Esophagus muscularis mucosa (tissue), 4 donors: ENCODE data around the gene RENBP. TPM values are rescaled to one million over a fixed set of nuclear protein-coding genes. Genes with fewer than 3 reads are reported as not detected.

Experiments used
- DNase-seq: peaks from one replicate; pipeline ENCODE4 v3.0.0-alpha.2; 2017; ENCODE audit errors: extremely low spot score
- H3K27ac ChIP-seq, 4 donors: fragments of 200-600 bp; sonication (generic); replicated peaks in 1 of 4; 1 replicate in 3 of 4; 2 replicates in 1 of 4; pipeline ENCODE4 v1.5.1; 2016 to 2019; ENCODE audit warnings: mild to moderate bottlenecking in 1 of 4
- H3K27me3 ChIP-seq, 4 donors: fragments of 200-600 bp; sonication (generic); one replicate each; pipeline versions ENCODE4 v1.5.1 to v1.6.0; 2016 to 2019
- H3K36me3 ChIP-seq, 4 donors: fragments of 200-600 bp; sonication (generic); one replicate each; pipeline ENCODE4 v1.5.1; 2016 to 2019
- H3K4me1 ChIP-seq, 4 donors: fragments of 200-600 bp; sonication (generic); one replicate each; pipeline ENCODE4 v1.5.1; 2016 to 2019
- H3K4me3 ChIP-seq, 4 donors: fragments of 200-600 bp; sonication (generic); 1 replicate in 2 of 4; 2 replicates in 2 of 4; pipeline ENCODE4 v1.5.1; 2016 to 2019; ENCODE audit warnings: mild to moderate bottlenecking in 4 of 4, moderate library complexity in 1 of 4
- H3K9me3 ChIP-seq, 4 donors: fragments of 200-600 bp; sonication (generic); 1 replicate in 3 of 4; 2 replicates in 1 of 4; pipeline ENCODE4 v1.5.1; 2016 to 2019
- CTCF ChIP-seq, 3 experiments: fragments of 200-600 bp in 2 of 3; fragments of 450-650 bp in 1 of 3; sonication (generic) in 2 of 3; IDR thresholded peaks; one replicate each; pipeline ENCODE4 v1.5.1; 2017 to 2019; ENCODE audit warnings: antibody characterized with exemption in 3 of 3, mild to moderate bottlenecking in 2 of 3, moderate library complexity in 1 of 3
- EP300 ChIP-seq: sonication (generic); formaldehyde crosslinking; IDR thresholded peaks from one replicate; pipeline ENCODE4 v1.6.1; 2017; ENCODE audit warnings: antibody characterized with exemption
- POLR2A ChIP-seq: fragments of 450-650 bp; IDR thresholded peaks from one replicate; pipeline ENCODE4 v1.6.1; 2017; ENCODE audit warnings: antibody characterized with exemption, moderate library complexity, mild to moderate bottlenecking, low read depth
- POLR2AphosphoS5 ChIP-seq, 2 donors: sonication (generic); formaldehyde crosslinking; IDR thresholded peaks; one replicate each; pipeline ENCODE4 v1.6.1; 2017; ENCODE audit warnings: antibody characterized with exemption in 2 of 2
- WGBS: methylation state at CpG from one replicate; pipeline ENCODE4 v1.1.5; 2018; 5-methylcytosine and 5-hydroxymethylcytosine counted together
- intact Hi-C: fragments of 100-400 bp; cut with DNase I; formaldehyde crosslinking; loops from one replicate; pipeline ENCODE4 v1.15.1; 2023
- total RNA-seq, 4 donors: library from RNA; depleted of rRNA; stranded (reverse); fragments of >200 nt; gene quantifications; one replicate each; pipeline versions ENCODE4 v1.1.0 to v1.2.1, GENCODE V29; 2016

The RENBP gene
- 10 to 100 TPM in 1 of 4 donors, 1 to 10 TPM in 3; 8.0 to 12.6 (median 9.1) TPM for total RNA-seq

- Histone ChIP-seq H3K36me3 (peaks cover 0 to 12% (median 0%) of the 10 kb centered on the region in 4 donors), H3K4me1 (peaks cover 12 to 40% (median 26%) of the 10 kb centered on the region in 4 donors), H3K27me3 (no peaks in the 10 kb centered on the region), H3K4me3 (peak within 1 kb of the TSS; percentile 40 to 49 (median 42)), H3K27ac (peak within 1 kb of the TSS in 2 of 4 donors; percentile 41 to 44), H3K9me3 (no peaks in the 10 kb centered on the region)
- intact Hi-C loops, result no loop called here
- no peak for TF ChIP-seq EP300
- no peak for TF ChIP-seq POLR2A
- TF ChIP-seq POLR2AphosphoS5 (IDR thresholded peaks at IDR 0.05), result no peak
- TF ChIP-seq CTCF (IDR thresholded peaks at IDR 0.05), result no peak
- WGBS, result 73% methylated on average over 11 of the region's 31 CpGs
- no peak for DNase-seq
These were observed at the start of gene RENBP for GRCh38 chrX:153944140-153944799. TSS of gene RENBP (minus strand) at chrX:153944643. CDS start at chrX:153944610, 33 bp downstream.

- H3K27me3 ChIP-seq, result peaks cover 0 to 6% (median 0%) of the 10 kb centered on the region in 4 donors
- no peaks in the 10 kb centered on the region for H3K36me3 ChIP-seq
- H3K9me3 ChIP-seq, result no peaks in the 10 kb centered on the region
- no peak for DNase-seq
- intact Hi-C loops, result no loop called here
- H3K4me1 ChIP-seq, result no peaks in the 10 kb centered on the region
- TF ChIP-seq EP300, result no peak
- H3K4me3 ChIP-seq, result no peak overlapping the region
- WGBS, result 85% methylated on average over 10 of the region's 10 CpGs
- H3K27ac ChIP-seq, result no peak overlapping the region
These were observed 49.5 kb upstream of the RENBP start for GRCh38 chrX:153993978-153994377.

GRCh38 chrX:153993079-153993478, 48.6 kb upstream of the RENBP start:
- DNase-seq, result no peak
- 66% methylated on average over 11 of the region's 12 CpGs for WGBS
- TF ChIP-seq EP300, result no peak
- TF ChIP-seq CTCF (IDR thresholded peaks at IDR 0.05), result no peak
- no peak for TF ChIP-seq POLR2AphosphoS5 (IDR thresholded peaks at IDR 0.05)
- no peak for TF ChIP-seq POLR2A
- H3K36me3 ChIP-seq, result no peaks in the 10 kb centered on the region
- no peak overlapping the region for H3K27ac ChIP-seq
- peaks cover 0 to 6% (median 0%) of the 10 kb centered on the region in 4 donors for H3K27me3 ChIP-seq
- no peaks in the 10 kb centered on the region for H3K4me1 ChIP-seq
- no peak overlapping the region for H3K4me3 ChIP-seq
- intact Hi-C loops, result no loop called here
- no peaks in the 10 kb centered on the region for H3K9me3 ChIP-seq

GRCh38 chrX:153992180-153992579, 47.7 kb upstream of the RENBP start:
- no peaks in the 10 kb centered on the region for H3K9me3 ChIP-seq
- no peak for DNase-seq
- H3K27ac ChIP-seq, result no peak overlapping the region
- no peaks in the 10 kb centered on the region for H3K36me3 ChIP-seq
- intact Hi-C loops, result no loop called here
- no peak overlapping the region for H3K4me3 ChIP-seq
- no peak for TF ChIP-seq CTCF (IDR thresholded peaks at IDR 0.05)
- TF ChIP-seq POLR2A, result no peak
- no peak for TF ChIP-seq EP300
- TF ChIP-seq POLR2AphosphoS5 (IDR thresholded peaks at IDR 0.05), result no peak
- WGBS, result 86% methylated on average over 8 of the region's 8 CpGs
- H3K4me1 ChIP-seq, result no peaks in the 10 kb centered on the region
- H3K27me3 ChIP-seq, result peaks cover 0 to 6% (median 0%) of the 10 kb centered on the region in 4 donors

- H3K9me3 ChIP-seq, result no peaks in the 10 kb centered on the region
- intact Hi-C loops, result no loop called here
These were observed 46.7 kb upstream of the RENBP start for GRCh38 chrX:153991013-153991580.

More at GRCh38 chrX:153991013-153991580, 46.7 kb upstream of the RENBP start:
- no peak overlapping the region for H3K4me3 ChIP-seq
- no peak for DNase-seq
- TF ChIP-seq EP300 (no peak), POLR2A (no peak), POLR2AphosphoS5 (IDR thresholded peaks at IDR 0.05) (no peak), CTCF (IDR thresholded peaks at IDR 0.05) (no peak)
- no peaks in the 10 kb centered on the region for H3K4me1 ChIP-seq
- no peak overlapping the region for H3K27ac ChIP-seq
- peaks cover 0 to 5% (median 0%) of the 10 kb centered on the region in 4 donors for H3K27me3 ChIP-seq
- 90% methylated on average over 3 of the region's 3 CpGs for WGBS
- no peaks in the 10 kb centered on the region for H3K36me3 ChIP-seq
